GM15510 (cell line): ENCODE data around the gene RBBP6.

Source experiments
- POLR2A ChIP-seq: IDR thresholded peaks from 3 replicates; pipeline ENCODE4 v1.6.1; 2011; ENCODE audit warnings: borderline replicate concordance; ENCODE audit not compliant: insufficient read length; ENCODE audit errors: extremely low read depth

Gene RBBP6

GRCh38 chr16:24539295-24539849 is at the start of gene RBBP6:
RBBP6 (plus strand) TSS chr16:24539566; CDS start chr16:24540627, 1,061 bp downstream.
- peak; percentile 96 for TF ChIP-seq POLR2A

- TF ChIP-seq POLR2A, result no peak
These were observed 48.5 kb upstream of the RBBP6 start for GRCh38 chr16:24490866-24491265.

GRCh38 chr16:24491731-24492130 is 47.6 kb upstream of the RBBP6 start:
- TF ChIP-seq POLR2A, result no peak

DNA sequence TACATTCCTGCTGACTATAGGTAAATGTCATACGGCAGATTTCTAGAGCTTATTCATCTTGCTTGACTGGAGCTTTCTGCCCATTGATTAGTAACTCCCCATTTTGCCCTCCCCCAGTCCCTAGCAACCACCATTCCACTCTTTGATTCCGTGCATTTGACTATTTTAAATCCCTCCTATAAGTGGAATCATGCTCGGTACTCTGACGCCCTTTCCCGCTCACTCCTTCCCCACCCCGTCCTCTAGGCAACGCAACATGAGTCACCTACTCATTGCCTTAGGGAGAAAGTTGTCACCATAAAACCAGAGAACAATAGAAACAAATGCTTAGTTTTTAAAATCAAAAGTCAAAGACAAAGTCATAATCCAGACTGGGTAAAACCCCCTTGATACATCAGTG is 45.5 kb upstream of the RBBP6 start:
- no peak for TF ChIP-seq POLR2A

DNA sequence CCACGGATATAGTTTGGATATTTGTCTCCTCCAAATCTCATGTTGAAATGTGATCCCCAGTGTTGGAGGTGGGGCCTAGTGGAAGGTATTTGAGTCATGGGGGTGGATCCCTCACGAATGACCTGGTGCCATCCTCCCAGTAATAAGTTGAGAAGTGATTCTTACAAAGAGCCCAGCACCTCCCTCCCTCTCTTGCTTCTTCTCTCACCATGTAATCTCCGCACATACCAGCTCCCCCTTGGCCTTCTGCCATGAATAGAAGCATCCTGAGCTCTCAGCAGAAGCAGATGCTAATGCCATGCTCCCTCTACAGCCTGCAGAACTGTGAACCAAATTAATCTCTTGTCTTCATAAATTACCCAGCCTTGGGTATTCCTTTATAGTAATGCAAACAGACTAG is 41.9 kb upstream of the RBBP6 start:
- no peak for TF ChIP-seq POLR2A

DNA sequence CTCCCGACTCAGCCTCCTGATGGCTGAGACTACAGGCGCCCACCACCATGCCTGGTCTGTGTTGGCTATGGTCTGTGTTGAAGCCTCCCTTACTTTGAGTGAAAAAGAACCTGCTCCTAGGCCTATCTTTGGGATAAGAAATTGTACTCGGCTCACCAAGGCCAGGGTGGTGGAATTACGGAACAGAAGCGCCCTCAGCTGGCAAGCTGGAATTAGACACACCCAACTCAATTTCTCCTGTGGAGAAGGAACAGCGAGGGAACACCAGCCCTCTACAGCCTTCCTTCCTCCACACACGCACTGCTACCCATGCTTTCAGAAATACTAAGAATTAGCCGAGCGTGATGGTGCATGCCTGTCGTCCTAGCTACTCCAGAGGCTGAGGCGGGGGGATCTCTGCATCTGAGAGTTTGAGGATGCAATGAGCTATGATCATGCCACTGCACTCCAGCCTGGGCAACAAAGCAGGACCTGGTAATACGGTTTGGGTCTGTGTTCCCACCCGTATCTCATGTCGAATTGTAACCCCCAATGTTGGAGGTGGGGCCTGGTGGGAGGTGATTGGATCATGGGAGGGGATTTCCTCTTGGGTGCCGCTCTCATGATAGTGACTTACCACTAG is 40.1 kb upstream of the RBBP6 start:
- TF ChIP-seq POLR2A, result no peak

DNA sequence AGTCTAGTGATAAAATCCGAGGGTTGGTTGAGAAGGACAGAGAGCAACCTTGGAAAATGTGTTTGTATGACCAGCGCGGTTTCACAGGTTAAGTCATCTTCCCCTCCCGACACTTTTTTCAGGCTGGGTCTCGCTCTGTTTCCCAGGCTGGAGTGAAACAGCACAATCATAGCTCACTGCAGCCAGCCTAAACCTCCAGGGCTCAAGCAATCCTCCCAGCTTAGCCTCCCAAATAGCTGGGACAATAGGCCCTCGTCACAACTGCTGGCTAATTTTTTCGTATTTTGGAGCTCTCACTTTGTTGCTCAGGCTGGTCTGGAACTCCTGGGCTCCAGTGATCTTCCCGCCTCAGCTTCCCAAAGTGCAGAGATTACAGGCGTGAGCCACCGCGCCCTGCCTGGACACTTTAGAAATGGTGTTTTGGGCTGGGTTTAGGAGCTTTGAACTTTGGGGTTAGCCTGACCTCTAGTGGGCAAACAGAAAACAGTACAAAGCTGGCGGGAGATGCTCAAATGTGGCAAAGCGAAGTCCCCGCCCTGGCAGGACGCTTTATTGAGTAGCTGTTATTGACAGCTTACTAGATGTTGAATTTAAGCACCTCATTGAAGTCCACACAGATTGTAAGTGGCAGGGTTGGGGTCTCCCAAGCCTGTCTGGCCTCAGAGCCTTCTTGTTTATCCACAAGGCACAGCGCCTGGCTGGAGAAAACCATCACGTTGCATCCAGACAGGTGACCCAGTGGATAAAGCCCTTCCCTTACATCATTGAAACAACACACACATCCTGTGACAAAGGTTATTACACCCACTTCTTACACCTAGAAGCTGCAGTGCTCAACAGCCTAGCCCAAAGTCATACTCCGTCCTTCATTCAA is 34.7 kb upstream of the RBBP6 start:
- TF ChIP-seq POLR2A, result no peak

- no peak for TF ChIP-seq POLR2A
These were observed 33.4 kb upstream of the RBBP6 start for GRCh38 chr16:24505959-24506358.

GRCh38 chr16:24507959-24508480 is 31.3 kb upstream of the RBBP6 start:
- TF ChIP-seq POLR2A, result no peak

DNA sequence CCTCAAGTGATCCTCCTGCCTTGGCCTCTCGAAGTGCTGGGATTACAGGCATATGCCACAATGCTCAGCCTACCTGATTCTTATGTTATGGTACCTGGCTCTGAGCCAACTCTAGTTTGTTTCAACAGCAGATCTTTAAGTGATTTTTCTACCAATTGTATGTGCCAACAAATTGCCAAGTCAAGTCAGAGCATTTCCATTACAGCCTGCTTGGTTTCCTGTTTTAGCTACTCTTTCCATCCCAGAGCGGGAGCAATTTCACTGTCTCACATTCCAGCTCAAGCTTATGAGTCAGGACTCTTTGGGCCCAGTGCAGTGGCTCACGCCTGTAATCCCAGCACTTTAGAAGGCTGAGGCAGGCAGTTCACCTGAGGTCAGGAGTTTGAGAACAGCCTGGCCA is 30.8 kb upstream of the RBBP6 start:
- TF ChIP-seq POLR2A, result no peak

DNA sequence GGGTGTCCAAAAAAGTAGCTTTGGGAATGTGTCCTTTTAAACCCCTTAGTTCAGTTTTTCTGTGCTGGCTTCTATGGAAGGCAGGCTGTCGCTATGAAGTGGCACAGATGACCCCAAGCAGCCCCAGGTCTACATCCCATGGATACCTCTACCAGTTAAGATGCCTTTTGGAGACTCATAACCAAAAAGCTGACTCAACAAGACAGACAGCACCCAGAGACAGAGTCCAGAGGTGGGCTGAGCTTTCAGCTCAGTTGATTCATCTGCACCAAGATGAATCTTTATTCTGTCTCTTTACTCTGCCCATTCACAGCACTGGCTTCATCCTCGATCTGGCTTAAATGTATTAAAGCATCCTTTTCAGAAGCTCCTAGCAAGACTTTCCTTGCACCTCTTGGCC is 29.8 kb upstream of the RBBP6 start:
- no peak for TF ChIP-seq POLR2A

DNA sequence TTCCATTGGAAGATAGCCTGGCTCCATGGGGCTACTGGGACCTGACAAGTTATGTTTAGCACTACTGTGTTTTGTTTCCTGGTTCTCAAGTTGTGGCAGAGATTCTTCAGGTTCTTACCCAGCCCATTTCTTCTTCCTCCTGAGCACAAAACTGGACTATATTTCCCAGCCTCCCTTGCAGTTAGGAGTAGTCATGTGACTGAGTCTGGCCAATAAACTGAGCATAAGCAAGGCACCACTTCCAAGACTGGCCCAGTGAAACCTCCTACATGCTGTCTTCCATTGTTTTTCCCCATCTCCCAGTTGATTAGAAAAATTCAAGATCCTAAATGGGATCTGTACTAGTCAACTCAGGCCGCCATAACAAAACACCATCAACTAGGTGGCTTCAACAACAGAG is 28.2 kb upstream of the RBBP6 start:
- no peak for TF ChIP-seq POLR2A

- no peak for TF ChIP-seq POLR2A
These were observed 27.6 kb upstream of the RBBP6 start for GRCh38 chr16:24511792-24512191.

- TF ChIP-seq POLR2A, result no peak
These were observed 25.3 kb upstream of the RBBP6 start for GRCh38 chr16:24514096-24514495.

- TF ChIP-seq POLR2A, result no peak
These were observed 24.2 kb upstream of the RBBP6 start for GRCh38 chr16:24515186-24515585.
